VCaP (cell line): ENCODE results near the gene YIPF1.

Source experiments
- H3K27ac ChIP-seq: fragments of 450-650 bp; 2 replicates; pipeline ENCODE4 v1.5.1; 2017
- CTCF ChIP-seq: fragments of 450-650 bp; conservative IDR thresholded peaks from 2 replicates; pipeline ENCODE4 v1.5.1; 2017; ENCODE audit warnings: mild to moderate bottlenecking, moderate library complexity

YIPF1 gene

DNA sequence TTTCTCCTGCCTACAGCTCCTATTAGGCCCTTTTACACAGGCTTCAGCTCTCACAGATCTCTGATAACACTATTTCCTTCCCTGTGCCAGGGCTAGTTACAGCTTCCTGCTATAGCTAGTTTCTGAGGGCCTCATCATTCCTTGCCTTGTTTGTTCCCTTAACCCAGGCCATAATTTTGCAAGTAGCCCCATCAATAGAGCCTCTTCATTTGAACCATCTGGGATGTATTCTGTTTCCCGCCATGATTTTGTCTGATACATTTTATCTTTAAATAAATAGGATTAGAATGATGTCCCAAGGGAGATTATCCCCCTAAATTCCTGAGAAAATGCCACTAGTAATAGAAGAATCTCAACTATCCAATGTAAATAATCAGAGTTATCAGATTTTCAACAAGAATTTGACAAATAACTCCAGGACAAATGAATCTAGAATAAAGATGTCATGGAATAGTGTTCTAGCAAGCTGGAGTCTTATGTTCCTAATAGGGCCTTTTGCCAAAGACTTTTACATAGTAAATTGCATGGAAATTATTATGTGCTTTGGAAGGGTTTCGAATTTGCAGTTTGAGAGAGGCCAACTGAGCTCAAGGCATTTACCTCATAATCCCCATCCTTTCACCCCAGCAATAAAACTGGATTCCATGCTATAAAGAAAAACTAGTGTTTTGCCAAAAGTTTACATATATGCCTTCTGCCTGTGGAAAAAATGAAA, 39.8 kb upstream of the YIPF1 start:
- peak overlapping the region; percentile 73 for H3K27ac ChIP-seq
- no peak for TF ChIP-seq CTCF

GRCh38 chr1:53927376-53927881, 37.8 kb upstream of the YIPF1 start:
- no peak for TF ChIP-seq CTCF
- H3K27ac ChIP-seq: no peak overlapping the region

DNA sequence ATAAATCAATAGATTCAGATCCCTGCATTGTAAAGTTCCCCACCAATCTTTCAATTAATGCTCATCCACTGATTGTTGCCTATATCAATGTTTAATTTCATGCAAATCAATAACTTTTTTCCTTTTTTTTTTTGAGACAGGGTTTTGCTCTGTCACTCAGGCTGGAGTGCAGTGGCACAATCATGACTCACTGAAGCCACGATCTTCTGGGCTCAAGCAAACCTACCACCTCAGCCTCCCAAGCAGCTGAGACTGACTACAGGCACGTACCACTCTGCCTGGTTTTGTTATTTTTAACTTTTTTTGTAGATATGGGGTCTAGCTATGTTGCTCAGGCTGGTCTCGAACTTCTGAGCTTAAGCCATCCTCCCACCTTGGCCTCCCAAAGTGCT, 30.1 kb upstream of the YIPF1 start:
- peak overlapping the region; percentile 77 for H3K27ac ChIP-seq
- TF ChIP-seq CTCF: no peak

- no peak for TF ChIP-seq CTCF
- H3K27ac ChIP-seq: peak overlapping the region; percentile 77
Measured at GRCh38 chr1:53918343-53918742, 28.7 kb upstream of the YIPF1 start.

DNA sequence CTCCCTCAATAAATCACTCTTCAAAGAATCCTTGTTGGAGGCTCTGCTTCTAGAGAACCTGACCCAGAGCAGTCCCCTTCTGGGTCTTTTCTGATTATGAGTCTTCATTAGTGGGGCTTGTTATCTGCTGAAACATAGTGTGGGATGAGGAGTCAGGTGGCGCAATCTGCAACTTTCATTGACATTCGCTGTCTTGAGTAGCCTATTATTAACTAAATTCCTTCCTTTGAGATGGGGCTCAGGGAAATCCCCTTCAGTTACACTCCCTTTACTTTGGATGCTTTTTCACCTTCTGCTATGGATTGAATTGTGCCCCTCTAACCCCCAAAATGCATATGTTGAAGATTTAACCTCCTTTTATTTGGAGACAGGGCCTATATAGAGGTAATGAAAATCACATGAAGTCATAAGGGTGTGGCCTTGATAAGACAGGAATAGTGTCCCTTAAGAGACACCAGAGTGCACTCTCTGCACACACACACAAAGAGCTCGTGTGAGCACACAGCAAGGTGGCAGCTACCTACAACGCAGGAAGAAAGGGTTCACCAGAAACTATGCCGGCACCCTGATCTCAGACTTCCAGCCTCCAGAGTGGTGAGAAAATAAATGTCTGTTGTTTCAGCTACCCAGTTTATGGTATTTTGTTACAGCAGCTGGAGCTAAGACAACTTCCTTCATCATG, 23.9 kb upstream of the YIPF1 start:
- H3K27ac ChIP-seq: no peak overlapping the region
- peak; percentile 21 for TF ChIP-seq CTCF

DNA sequence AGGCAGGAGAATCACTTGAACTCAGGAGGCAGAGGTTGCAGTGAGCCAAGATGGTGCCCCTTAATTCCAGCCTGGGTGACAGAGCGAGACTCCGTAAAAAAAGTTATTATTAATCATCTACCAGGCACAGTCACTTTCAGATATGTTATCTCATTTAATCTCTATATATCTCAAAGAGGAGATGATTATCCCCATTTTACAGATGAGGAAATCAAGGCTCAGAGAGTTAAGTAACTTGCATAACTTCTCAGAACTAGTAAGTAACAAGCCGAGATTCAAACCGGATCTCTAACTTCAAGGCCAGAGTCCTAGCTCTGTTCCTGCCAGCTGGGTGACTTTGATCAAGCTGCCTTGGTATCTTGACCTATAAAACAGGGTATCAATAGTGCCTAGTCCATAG, 21.8 kb upstream of the YIPF1 start:
- TF ChIP-seq CTCF: no peak
- H3K27ac ChIP-seq: no peak overlapping the region

GRCh38 chr1:53909946-53910345, 20.3 kb upstream of the YIPF1 start:
- H3K27ac ChIP-seq: no peak overlapping the region
- no peak for TF ChIP-seq CTCF
